BE2C (cell line): ENCODE results near the gene TRMO. TPM values are rescaled to one million over a fixed set of nuclear protein-coding genes. Genes with fewer than 3 reads are reported as not detected.
A peak's percentile ranks its signal among the peaks of the same experiment; 100 is the strongest.

Source experiments
- DNase-seq: peaks from one replicate; pipeline ENCODE4 v3.0.0-alpha.2; 2020
- H3K27me3 ChIP-seq: fragments of 250-450 bp; sonication (Bioruptor Pico); 2 replicates; pipeline ENCODE4 v1.5.1; 2020; ENCODE audit warnings: mild to moderate bottlenecking
- H3K36me3 ChIP-seq: fragments of 250-450 bp; sonication (Bioruptor Pico); 2 replicates; pipeline ENCODE4 v1.5.1; 2020; ENCODE audit warnings: mild to moderate bottlenecking
- H3K4me1 ChIP-seq: fragments of 250-450 bp; sonication (Bioruptor Pico); 2 replicates; pipeline ENCODE4 v1.5.1; 2020
- H3K4me3 ChIP-seq: 2 replicates; pipeline ENCODE4 v1.5.1; 2011; ENCODE audit warnings: low read depth, low read length
- H3K9me3 ChIP-seq: fragments of 250-450 bp; sonication (Bioruptor Pico); 2 replicates; pipeline ENCODE4 v1.5.1; 2020
- CTCF ChIP-seq: IDR thresholded peaks from 2 replicates; pipeline ENCODE4 v1.5.1; 2012; ENCODE audit warnings: mild to moderate bottlenecking, low read depth, low read length
- polyA plus RNA-seq: library from polyadenylated mRNA; unstranded; fragments of >200 nt; gene quantifications from one replicate; pipeline ENCODE4 v1.2.1, GENCODE V29; 2012; ENCODE audit warnings: low read depth, missing spikeins; ENCODE audit not compliant: insufficient read length, insufficient read depth

Gene TRMO
- 13.2 TPM for polyA plus RNA-seq

- H3K4me1 ChIP-seq, result 0 out of 2 replicates have a peak, but pooled peaks cover 2% of the 10 kb centered on the region
- peak; percentile 74 for TF ChIP-seq CTCF
- DNase-seq, result peak; percentile 98
- H3K36me3 ChIP-seq, result no peaks in the 10 kb centered on the region
- peaks cover 30% of the 10 kb centered on the region for H3K27me3 ChIP-seq
- H3K4me3 ChIP-seq, result peak within 1 kb of the TSS; percentile 78
- H3K9me3 ChIP-seq, result no peaks in the 10 kb centered on the region
Measured at GRCh38 chr9:97921959-97922724, at the start of gene TRMO. Gene TRMO (minus strand): TSS chr9:97922500. CDS start chr9:97922493, 7 bp downstream.

GRCh38 chr9:97970165-97970564, 47.9 kb upstream of the TRMO start:
- peaks cover 4% of the 10 kb centered on the region; the same call in 1 of the 2 replicates for H3K27me3 ChIP-seq
- H3K36me3 ChIP-seq, result no peaks in the 10 kb centered on the region
- TF ChIP-seq CTCF, result no peak
- H3K4me1 ChIP-seq, result no peaks in the 10 kb centered on the region
- no peak for DNase-seq
- no peaks in the 10 kb centered on the region for H3K9me3 ChIP-seq
- no peak overlapping the region for H3K4me3 ChIP-seq

GRCh38 chr9:97969014-97969413, 46.7 kb upstream of the TRMO start:
- Histone ChIP-seq H3K4me1 (no peaks in the 10 kb centered on the region), H3K27me3 (peaks cover 4% of the 10 kb centered on the region; the same call in 1 of the 2 replicates), H3K4me3 (no peak overlapping the region), H3K36me3 (no peaks in the 10 kb centered on the region), H3K9me3 (no peaks in the 10 kb centered on the region)
- DNase-seq, result no peak
- no peak for TF ChIP-seq CTCF

- H3K9me3 ChIP-seq, result no peaks in the 10 kb centered on the region
- no peak for TF ChIP-seq CTCF
- DNase-seq, result no peak
- H3K4me1 ChIP-seq, result no peaks in the 10 kb centered on the region
- no peaks in the 10 kb centered on the region; the same call in 1 of the 2 replicates for H3K27me3 ChIP-seq
- no peak overlapping the region for H3K4me3 ChIP-seq
- no peaks in the 10 kb centered on the region for H3K36me3 ChIP-seq
Measured at GRCh38 chr9:97966493-97966892, 44.2 kb upstream of the TRMO start.

- DNase-seq, result no peak
- no peaks in the 10 kb centered on the region for H3K36me3 ChIP-seq
- H3K27me3 ChIP-seq, result no peaks in the 10 kb centered on the region; the same call in 1 of the 2 replicates
- no peak for TF ChIP-seq CTCF
- H3K9me3 ChIP-seq, result no peaks in the 10 kb centered on the region
- no peak overlapping the region for H3K4me3 ChIP-seq
- no peaks in the 10 kb centered on the region for H3K4me1 ChIP-seq
Measured at GRCh38 chr9:97964901-97965300, 42.6 kb upstream of the TRMO start.

GRCh38 chr9:97963232-97963631, 40.9 kb upstream of the TRMO start:
- TF ChIP-seq CTCF, result no peak
- Histone ChIP-seq H3K36me3 (no peaks in the 10 kb centered on the region), H3K27me3 (no peaks in the 10 kb centered on the region; the same call in 1 of the 2 replicates), H3K4me3 (no peak overlapping the region), H3K4me1 (no peaks in the 10 kb centered on the region), H3K9me3 (no peaks in the 10 kb centered on the region)
- no peak for DNase-seq
